H1 (cell line): ENCODE results near the gene TLCD2. TPM values are rescaled to one million over a fixed set of nuclear protein-coding genes. Genes with fewer than 3 reads are reported as not detected.
"Not testable (repeated sequence)": the region's sequence is repeated elsewhere in the genome, so short reads cannot be mapped to it uniquely, and the experiment has no call there.

ENCODE experiments used
- CTCF ChIA-PET: fragments of 300-600 bp; sonication (Branson Sonifier 250); formaldehyde crosslinking; loops from one replicate; lab custom pipeline; 2021; ENCODE audit not compliant: partially characterized antibody; lab: Charles Lee
- POLR2A ChIA-PET: fragments of 300-600 bp; sonication (Branson Sonifier 250); formaldehyde crosslinking; loops from one replicate; lab custom pipeline; 2021; ENCODE audit warnings: inconsistent platforms; ENCODE audit not compliant: partially characterized antibody; lab: Charles Lee
- DNase-seq, 2 experiments: peaks; one replicate each; pipeline versions ENCODE4 v3.0.0 to v3.0.0-alpha.2; 2010 to 2022; ENCODE audit warnings: low spot score in 2 of 2, low read depth in 1 of 2, mixed read lengths in 1 of 2
- FAIRE-seq: peaks from 2 replicates; lab custom pipeline; 2011; peaks lifted over from hg19 to GRCh38; lab: Jason Lieb, UNC
- H2AFZ ChIP-seq: 2 replicates; pipeline ENCODE4 v1.8.1; 2012; ENCODE audit warnings: low read length, inconsistent platforms
- H2AK5ac ChIP-seq: 2 replicates; pipeline ENCODE4 v1.6.1; 2013; ENCODE audit warnings: low read depth, low read length
- H2BK120ac ChIP-seq: replicated peaks from 2 replicates; pipeline ENCODE3; 2013; ENCODE audit warnings: low read depth, low read length, inconsistent platforms
- H2BK12ac ChIP-seq: 2 replicates; pipeline ENCODE4 v1.6.1; 2013; ENCODE audit warnings: low read depth, low read length
- H2BK15ac ChIP-seq: 2 replicates; pipeline ENCODE4 v1.6.1; 2013; ENCODE audit warnings: low read length
- H2BK20ac ChIP-seq: 2 replicates; pipeline ENCODE4 v1.6.1; 2013; ENCODE audit warnings: low read length
- H2BK5ac ChIP-seq: 2 replicates; pipeline ENCODE4 v1.6.1; 2013; ENCODE audit warnings: low read depth, low read length
- H3K14ac ChIP-seq: 2 replicates; pipeline ENCODE4 v1.6.1; 2013; ENCODE audit warnings: inconsistent platforms; ENCODE audit not compliant: insufficient read length
- H3K18ac ChIP-seq: 2 replicates; pipeline ENCODE4 v1.6.1; 2013; ENCODE audit warnings: low read length; ENCODE audit errors: extremely low read depth
- H3K23ac ChIP-seq: 2 replicates; pipeline ENCODE4 v1.6.1; 2013; ENCODE audit warnings: inconsistent platforms; ENCODE audit not compliant: insufficient read length
- H3K23me2 ChIP-seq: 2 replicates; pipeline ENCODE4 v1.6.1; 2013; ENCODE audit warnings: low read depth, low read length
- H3K27ac ChIP-seq: 2 replicates; pipeline ENCODE4 v1.6.1; 2011; ENCODE audit warnings: low read depth, low read length, inconsistent platforms
- H3K27me3 ChIP-seq, 4 experiments: replicated peaks in 1 of 4; 1 replicate in 1 of 4; 2 replicates in 3 of 4; pipeline versions ENCODE4 v1.6.1 to v1.8.1; 2011 to 2013; ENCODE audit warnings: low read length in 3 of 4, mild to moderate bottlenecking in 3 of 4, inconsistent platforms in 2 of 4, mixed read lengths in 2 of 4, moderate library complexity in 1 of 4; ENCODE audit not compliant: control insufficient read depth in 3 of 4, insufficient read depth in 3 of 4; ENCODE audit errors: extremely low read depth in 1 of 4
- H3K36me3 ChIP-seq, 4 experiments: 2 replicates each; pipeline versions ENCODE4 v1.6.1 to v1.8.1; 2011 to 2013; ENCODE audit warnings: mild to moderate bottlenecking in 4 of 4, low read length in 3 of 4, moderate library complexity in 2 of 4, control low read depth in 1 of 4, inconsistent platforms in 1 of 4; ENCODE audit not compliant: insufficient read depth in 4 of 4, control insufficient read depth in 2 of 4
- H3K4ac ChIP-seq: replicated peaks from 2 replicates; pipeline ENCODE3; 2013; ENCODE audit warnings: low read length, low read depth, mixed read lengths, inconsistent platforms; ENCODE audit not compliant: insufficient read length
- H3K4me1 ChIP-seq, 4 experiments: replicated peaks in 1 of 4; 1 replicate in 1 of 4; 2 replicates in 3 of 4; pipeline versions ENCODE4 v1.6.1 to v1.8.1; 2011 to 2013; ENCODE audit warnings: low read length in 3 of 4, inconsistent platforms in 2 of 4, mixed read lengths in 1 of 4; ENCODE audit not compliant: insufficient read depth in 4 of 4, control insufficient read depth in 3 of 4
- H3K4me2 ChIP-seq, 2 experiments: 2 replicates each; pipeline versions ENCODE4 v1.6.1 to v1.8.1; 2011 to 2013; ENCODE audit warnings: low read depth in 2 of 2, low read length in 2 of 2, control low read depth in 1 of 2, inconsistent platforms in 1 of 2, mild to moderate bottlenecking in 1 of 2; ENCODE audit not compliant: insufficient read depth in 1 of 2
- H3K4me3 ChIP-seq, 4 experiments: fragments of 200-600, 300-600 bp in 1 of 4; sonication (generic), shearing (Covaris generic), sonication (Bioruptor Twin) in 1 of 4; 2 replicates each; pipeline versions ENCODE4 v1.5.1 to v1.8.1; 2011 to 2016; ENCODE audit warnings: low read length in 4 of 4, low read depth in 3 of 4, control low read depth in 2 of 4, inconsistent platforms in 2 of 4, mild to moderate bottlenecking in 2 of 4, mixed read lengths in 1 of 4, moderate library complexity in 1 of 4; ENCODE audit not compliant: insufficient read depth in 2 of 4; ENCODE audit errors: extremely low read depth in 1 of 4
- H3K56ac ChIP-seq: replicated peaks from 2 replicates; pipeline ENCODE3; 2013; ENCODE audit warnings: low read depth, mild to moderate bottlenecking, mixed read lengths, low read length, inconsistent platforms; ENCODE audit not compliant: insufficient read length
- H3K79me1 ChIP-seq: 2 replicates; pipeline ENCODE4 v1.6.1; 2013; ENCODE audit warnings: low read depth, low read length, control low read depth
- H3K79me2 ChIP-seq, 2 experiments: 2 replicates each; pipeline versions ENCODE4 v1.6.1 to v1.8.1; 2012 to 2013; ENCODE audit warnings: low read length in 2 of 2, mild to moderate bottlenecking in 2 of 2, inconsistent platforms in 1 of 2; ENCODE audit not compliant: insufficient read depth in 2 of 2, control insufficient read depth in 1 of 2
- H3K9ac ChIP-seq, 4 experiments: replicated peaks in 1 of 4; 1 replicate in 1 of 4; 2 replicates in 3 of 4; pipeline versions ENCODE4 v1.6.1 to v1.8.1; 2011 to 2013; ENCODE audit warnings: low read depth in 3 of 4, low read length in 3 of 4, control low read depth in 2 of 4, mild to moderate bottlenecking in 2 of 4, moderate library complexity in 2 of 4, inconsistent platforms in 1 of 4; ENCODE audit errors: extremely low read depth in 1 of 4
- H3K9me3 ChIP-seq, 2 experiments: 2 replicates each; pipeline versions ENCODE4 v1.6.1 to v1.8.1; 2012 to 2013; ENCODE audit warnings: mild to moderate bottlenecking in 2 of 2, moderate library complexity in 2 of 2, control low read depth in 1 of 2, inconsistent platforms in 1 of 2, low read depth in 1 of 2, low read length in 1 of 2, mixed read lengths in 1 of 2; ENCODE audit not compliant: insufficient read depth in 2 of 2
- H4K20me1 ChIP-seq, 2 experiments: replicated peaks in 1 of 2; 2 replicates each; pipeline versions ENCODE3 to v1.8.1; 2011 to 2013; ENCODE audit warnings: inconsistent platforms in 2 of 2, low read length in 2 of 2, mild to moderate bottlenecking in 1 of 2; ENCODE audit not compliant: insufficient read depth in 2 of 2, control insufficient read depth in 1 of 2
- H4K5ac ChIP-seq: 2 replicates; pipeline ENCODE4 v1.6.1; 2013; ENCODE audit warnings: low read length, low read depth, mixed read lengths, inconsistent platforms; ENCODE audit not compliant: insufficient read length
- H4K8ac ChIP-seq: 2 replicates; pipeline ENCODE4 v1.8.0; 2013; ENCODE audit warnings: mild to moderate bottlenecking, moderate library complexity, low read length, inconsistent platforms; ENCODE audit not compliant: insufficient read depth; ENCODE audit errors: extremely low read depth
- H4K91ac ChIP-seq: replicated peaks from 2 replicates; pipeline ENCODE3; 2013; ENCODE audit warnings: low read length, mixed read lengths, inconsistent platforms; ENCODE audit not compliant: insufficient read length
- ATF2 ChIP-seq: IDR thresholded peaks from 2 replicates; pipeline ENCODE4 v1.6.1; 2012; ENCODE audit warnings: low read length, inconsistent platforms
- NANOG ChIP-seq: IDR thresholded peaks from 2 replicates; pipeline ENCODE4 v1.6.1; 2011; ENCODE audit warnings: low read length, low read depth, mild to moderate bottlenecking, inconsistent platforms; ENCODE audit not compliant: insufficient read depth, poor library complexity, severe bottlenecking
- POLR2AphosphoS5 ChIP-seq: IDR thresholded peaks from 2 replicates; pipeline ENCODE4 v1.6.1; 2011; ENCODE audit warnings: low read depth, low read length
- SAP30 ChIP-seq: fragments of 300-600 bp; sonication (generic); IDR thresholded peaks from 2 replicates; pipeline ENCODE4 v1.7.1; 2012; ENCODE audit warnings: low read length, moderate library complexity, mild to moderate bottlenecking, inconsistent platforms; ENCODE audit not compliant: insufficient read depth, insufficient replicate concordance
- TAF1 ChIP-seq: IDR thresholded peaks from 2 replicates; pipeline ENCODE4 v1.6.1; 2011; ENCODE audit warnings: mild to moderate bottlenecking, low read depth, low read length
- TBP ChIP-seq: IDR thresholded peaks from 2 replicates; pipeline ENCODE4 v1.6.1; 2011; ENCODE audit warnings: low read depth, low read length, improper control_type of control experiment
- WGBS, 2 experiments: shearing (Covaris generic) in 1 of 2; methylation state at CpG; one replicate each; pipeline versions ENCODE4 v1.1.6 to v1.1.7; 2013 to 2015; ENCODE audit warnings: low lambda C conversion rate in 2 of 2, mixed read lengths in 2 of 2, inconsistent platforms in 1 of 2, low coverage in 1 of 2, missing lambda C conversion rate in 1 of 2; ENCODE audit not compliant: insufficient replicate concordance in 2 of 2, insufficient coverage in 1 of 2, insufficient read length in 1 of 2; ENCODE audit errors: extremely low coverage in 1 of 2, missing lambda C conversion rate in 1 of 2; 5-methylcytosine and 5-hydroxymethylcytosine counted together
- polyA plus RNA-seq, 7 experiments: library from polyadenylated mRNA; depleted of rRNA in 3 of 7; stranded (reverse) in 5 of 7; unstranded in 2 of 7; fragments of >200 nt in 5 of 7; fragments of 200-250 nt in 2 of 7; gene quantifications; 1 replicate in 5 of 7; 2 replicates in 1 of 7; 4 replicates in 1 of 7; pipeline versions ENCODE4 v1.2.1 to v1.2.3, GENCODE V29; 2011 to 2013; ENCODE audit warnings: missing spikeins in 2 of 7, mixed read lengths in 2 of 7
- total RNA-seq: library from RNA; stranded (reverse); fragmentation: NEBNext Ultra II Directional; extraction: Animal tissue kit (Norgen Biotek cat#: 25700); gene quantifications from 2 replicates; pipeline ENCODE4 v1.2.1, GENCODE V29; 2021

The TLCD2 gene
- total and polyA plus RNA-seq, 2 of the 8 experiments (the other 6 are each of a cell fraction or from before 2014, with no cell fraction given) = 0.47 to 1.4 TPM

- TF ChIP-seq ATF2 (no peak), TBP (no peak), POLR2AphosphoS5 (no peak), NANOG (no peak), SAP30 (no peak), TAF1 (no peak)
- TF ChIP-seq, all 59 proteins: peak for 0
These were observed 700 bp downstream of the TLCD2 start (continued) for GRCh38 chr17:1709403-1709951.

- ChIA-PET CTCF (interaction anchor here (0.6 kb wide), 2 partner anchors 10 to 28 kb away, joined by 3 read pairs; no protein-coding TSS in a partner anchor), POLR2A (interaction anchor here (0.7 to 1.5 kb wide), 3 partner anchors 8 to 65 kb away, joined by 3 to 4 read pairs (median 3); no protein-coding TSS in a partner anchor)
- H2BK120ac ChIP-seq, H4K8ac ChIP-seq, H4K5ac ChIP-seq, H2BK20ac ChIP-seq, H3K56ac ChIP-seq, H3K4me3 ChIP-seq, H3K79me2 ChIP-seq, H3K4ac ChIP-seq, H3K79me1 ChIP-seq, H3K36me3 ChIP-seq, FAIRE-seq, H2BK12ac ChIP-seq, H3K23me2 ChIP-seq, H3K9ac ChIP-seq, H2BK5ac ChIP-seq, H3K23ac ChIP-seq, H3K9me3 ChIP-seq, H3K18ac ChIP-seq, H2AFZ ChIP-seq, H3K14ac ChIP-seq, H3K27me3 ChIP-seq, H4K91ac ChIP-seq, H3K4me1 ChIP-seq, H2AK5ac ChIP-seq, H2BK15ac ChIP-seq, DNase-seq, H4K20me1 ChIP-seq, H3K27ac ChIP-seq: not testable (repeated sequence)
- 97% methylated on average over 10 of the region's 10 CpGs; no CpG with 5 or more reads in 1 of the 2 experiments for WGBS, 2 experiments
- peak overlapping the region in 1 of 2 experiments; percentile 88; a peak in 1 of 4 replicates for H3K4me2 ChIP-seq
These were observed 1.3 kb downstream of the TLCD2 start for GRCh38 chr17:1708791-1709346.
